H9 (cell line): ENCODE data around the gene CD84. TPM values are rescaled to one million over a fixed set of nuclear protein-coding genes. Genes with fewer than 3 reads are reported as not detected.

Experiments
- DNase-seq: peaks from one replicate; pipeline ENCODE4 v3.0.0-alpha.2; 2017
- H2AFZ ChIP-seq: one replicate; pipeline ENCODE4 v1.6.1; 2013; ENCODE audit warnings: mild to moderate bottlenecking, low read length, control low read depth, moderate library complexity
- H2AK5ac ChIP-seq: 2 replicates; pipeline ENCODE4 v1.6.1; 2013; ENCODE audit warnings: low read length, control low read depth, mixed read lengths; ENCODE audit not compliant: insufficient read length
- H2BK120ac ChIP-seq: one replicate; pipeline ENCODE4 v1.6.1; 2013; ENCODE audit warnings: low read depth, mild to moderate bottlenecking, low read length, control low read depth, inconsistent platforms; ENCODE audit not compliant: poor library complexity, severe bottlenecking
- H2BK12ac ChIP-seq: 2 replicates; pipeline ENCODE4 v1.6.1; 2013; ENCODE audit warnings: low read length, control low read depth, mixed read lengths, low read depth; ENCODE audit not compliant: insufficient read length
- H2BK15ac ChIP-seq: 2 replicates; pipeline ENCODE4 v1.6.1; 2013; ENCODE audit warnings: low read depth, low read length, control low read depth
- H2BK20ac ChIP-seq: one replicate; pipeline ENCODE4 v1.6.1; 2013; ENCODE audit warnings: low read depth, mild to moderate bottlenecking, low read length, control low read depth, inconsistent platforms; ENCODE audit not compliant: poor library complexity, severe bottlenecking
- H2BK5ac ChIP-seq: 2 replicates; pipeline ENCODE4 v1.6.1; 2013; ENCODE audit warnings: low read length, control low read depth, mixed read lengths; ENCODE audit not compliant: insufficient read length
- H3K14ac ChIP-seq: 2 replicates; pipeline ENCODE4 v1.6.1; 2013; ENCODE audit warnings: low read length, control low read depth; ENCODE audit not compliant: insufficient read depth
- H3K18ac ChIP-seq: 2 replicates; pipeline ENCODE4 v1.6.1; 2013; ENCODE audit warnings: low read depth, mild to moderate bottlenecking, mixed read lengths, low read length, control low read depth; ENCODE audit not compliant: insufficient read length
- H3K23ac ChIP-seq: 2 replicates; pipeline ENCODE4 v1.6.1; 2013; ENCODE audit warnings: low read length, control low read depth, mixed read lengths, low read depth; ENCODE audit not compliant: insufficient read length
- H3K23me2 ChIP-seq: 2 replicates; pipeline ENCODE4 v1.6.1; 2013; ENCODE audit warnings: low read depth, mild to moderate bottlenecking, mixed read lengths, low read length, control low read depth; ENCODE audit not compliant: insufficient read length, poor library complexity, severe bottlenecking
- H3K27ac ChIP-seq: 2 replicates; pipeline ENCODE4 v1.5.1; 2013; ENCODE audit warnings: low read length, control low read depth, mixed read lengths, low read depth; ENCODE audit not compliant: insufficient read length
- H3K27me3 ChIP-seq: 2 replicates; pipeline ENCODE4 v1.6.1; 2013; ENCODE audit warnings: low read length, control low read depth, inconsistent platforms; ENCODE audit not compliant: insufficient read depth
- H3K4ac ChIP-seq: 2 replicates; pipeline ENCODE4 v1.6.1; 2013; ENCODE audit warnings: low read depth, mild to moderate bottlenecking, control low read depth, inconsistent platforms, low read length, moderate library complexity
- H3K4me1 ChIP-seq: 2 replicates; pipeline ENCODE4 v1.6.1; 2013; ENCODE audit warnings: low read length, control low read depth, inconsistent platforms; ENCODE audit not compliant: insufficient read depth
- H3K4me2 ChIP-seq: 2 replicates; pipeline ENCODE4 v1.6.1; 2013; ENCODE audit warnings: low read length, control low read depth, mixed read lengths; ENCODE audit not compliant: insufficient read length, insufficient read depth
- H3K56ac ChIP-seq: 2 replicates; pipeline ENCODE4 v1.6.1; 2013; ENCODE audit warnings: low read depth, mild to moderate bottlenecking, mixed read lengths, low read length, control low read depth; ENCODE audit not compliant: insufficient read length
- H3K79me1 ChIP-seq: 2 replicates; pipeline ENCODE4 v1.6.1; 2013; ENCODE audit warnings: low read depth, mild to moderate bottlenecking, moderate library complexity, low read length, control low read depth, inconsistent platforms; ENCODE audit not compliant: insufficient read depth, poor library complexity, severe bottlenecking
- H3K79me2 ChIP-seq: 2 replicates; pipeline ENCODE4 v1.6.1; 2013; ENCODE audit warnings: low read length, control low read depth, inconsistent platforms; ENCODE audit not compliant: insufficient read depth
- H3K9ac ChIP-seq: 2 replicates; pipeline ENCODE4 v1.6.1; 2013; ENCODE audit warnings: low read length, control low read depth, mixed read lengths; ENCODE audit not compliant: insufficient read length; ENCODE audit errors: extremely low read depth
- H3K9me3 ChIP-seq: one replicate; pipeline ENCODE4 v1.6.1; 2013; ENCODE audit warnings: low read depth, low read length, inconsistent platforms; ENCODE audit not compliant: control insufficient read depth
- H3T11ph ChIP-seq: one replicate; pipeline ENCODE4 v1.6.1; 2013; ENCODE audit warnings: mild to moderate bottlenecking, low read length, control low read depth, inconsistent platforms
- H4K20me1 ChIP-seq: one replicate; pipeline ENCODE4 v1.6.1; 2013; ENCODE audit not compliant: control insufficient read depth, insufficient read length, insufficient read depth
- H4K5ac ChIP-seq: 2 replicates; pipeline ENCODE4 v1.6.1; 2013; ENCODE audit warnings: low read depth, mild to moderate bottlenecking, mixed read lengths, low read length, control low read depth; ENCODE audit not compliant: insufficient read length
- H4K8ac ChIP-seq: replicated peaks from 2 replicates; pipeline ENCODE4 v1.6.1; 2013; ENCODE audit warnings: low read length, control low read depth, mixed read lengths, low read depth; ENCODE audit not compliant: insufficient read length
- H4K91ac ChIP-seq: 2 replicates; pipeline ENCODE4 v1.6.1; 2013; ENCODE audit warnings: low read depth, mild to moderate bottlenecking, moderate library complexity, mixed read lengths, low read length, control low read depth; ENCODE audit not compliant: insufficient read length
- H3K27ac Mint-ChIP-seq, 3 experiments: 2 replicates in 2 of 3; 3 replicates in 1 of 3; pipeline ENCODE4 v1.8.0; 2020 to 2021; ENCODE audit warnings: mixed read lengths in 3 of 3, mild to moderate bottlenecking in 1 of 3, moderate library complexity in 1 of 3
- H3K27me3 Mint-ChIP-seq: 2 replicates; pipeline ENCODE4 v1.8.0; 2021; ENCODE audit warnings: low read depth, mild to moderate bottlenecking, moderate library complexity, mixed read lengths
- H3K36me3 Mint-ChIP-seq, 3 experiments: 2 replicates in 2 of 3; 3 replicates in 1 of 3; pipeline ENCODE4 v1.8.0; 2020 to 2021; ENCODE audit warnings: low read depth in 3 of 3, mixed read lengths in 3 of 3; ENCODE audit not compliant: insufficient read depth in 1 of 3
- H3K4me1 Mint-ChIP-seq, 2 experiments: 2 replicates each; pipeline ENCODE4 v1.8.0; 2020; ENCODE audit warnings: mixed read lengths in 2 of 2
- H3K4me3 Mint-ChIP-seq, 2 experiments: 2 replicates in 1 of 2; 3 replicates in 1 of 2; pipeline ENCODE4 v1.8.0; 2020 to 2021; ENCODE audit warnings: mild to moderate bottlenecking in 2 of 2, mixed read lengths in 2 of 2, moderate library complexity in 1 of 2
- H3K9me3 Mint-ChIP-seq, 2 experiments: 2 replicates in 1 of 2; 3 replicates in 1 of 2; pipeline ENCODE4 v1.8.0; 2020; ENCODE audit warnings: mild to moderate bottlenecking in 2 of 2, mixed read lengths in 2 of 2, moderate library complexity in 1 of 2
- WGBS: extraction: QIAGEN DNeasy Blood & Tissue Kit; methylation state at CpG from one replicate; pipeline ENCODE4 v1.1.7; 2013; ENCODE audit warnings: missing lambda C conversion rate, low lambda C conversion rate, mixed read lengths; ENCODE audit not compliant: insufficient read length; ENCODE audit errors: extremely low coverage; 5-methylcytosine and 5-hydroxymethylcytosine counted together
- total RNA-seq: library from RNA; stranded (reverse); gene quantifications from 2 replicates; pipeline ENCODE4 v1.2.1, GENCODE V29; 2021
- TF ChIP-seq, protein P1 (sequence below): fragments of 200-600 bp; sonication (generic); conservative IDR thresholded peaks from 3 replicates; pipeline ENCODE4 v1.8.0; 2021; ENCODE audit warnings: antibody characterized with exemption, mild to moderate bottlenecking

CD84 gene
- total RNA-seq, 1 experiment from 2014 or later = not detected

DNA sequence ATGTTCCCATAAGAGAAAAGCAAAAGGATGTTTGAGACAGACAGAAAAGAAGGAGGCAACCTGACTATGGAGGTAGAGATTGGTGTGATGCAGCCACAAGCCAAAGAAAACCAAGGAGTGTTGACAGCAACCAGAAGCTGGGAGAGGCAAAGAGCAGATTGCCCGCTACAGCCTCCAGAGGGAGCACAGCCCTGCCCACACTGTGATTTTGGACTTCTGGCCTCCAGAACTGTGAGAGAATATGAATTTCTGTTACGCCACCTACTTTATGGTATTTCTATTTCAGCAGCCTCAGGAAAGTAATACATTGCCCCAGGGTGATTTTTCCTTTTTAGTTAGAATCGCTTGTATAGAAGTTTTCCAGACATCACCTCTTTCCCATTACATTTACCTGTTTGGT, 84.7 kb downstream of the CD84 start:
- Histone ChIP-seq H2BK5ac (no peak overlapping the region), H3K23me2 (no peaks in the 10 kb centered on the region), H4K91ac (no peak overlapping the region), H2BK15ac (no peak overlapping the region), H2BK120ac (no peak overlapping the region), H3K79me1 (no peaks in the 10 kb centered on the region), H3K4ac (no peak overlapping the region), H3K27ac (no peak overlapping the region), H3K79me2 (no peaks in the 10 kb centered on the region), H3T11ph (no peak overlapping the region), H4K5ac (no peak overlapping the region), H3K4me1 (no peaks in the 10 kb centered on the region), H4K8ac (no peak overlapping the region), H3K56ac (no peak overlapping the region), H3K9ac (no peak overlapping the region), H2AFZ (no peak overlapping the region), H3K18ac (no peak overlapping the region), H2BK20ac (no peak overlapping the region), H4K20me1 (no peaks in the 10 kb centered on the region), H3K9me3 (no peaks in the 10 kb centered on the region), H3K14ac (no peak overlapping the region), H3K23ac (no peak overlapping the region), H3K27me3 (no peaks in the 10 kb centered on the region), H2BK12ac (no peak overlapping the region), H2AK5ac (no peak overlapping the region), H3K4me2 (no peak overlapping the region)
- peaks cover 1 to 9% (median 7%) of the 10 kb centered on the region in 3 experiments; a peak in 3 of 7 replicates for H3K36me3 Mint-ChIP-seq
- H3K4me1 Mint-ChIP-seq = peaks cover 9 to 12% of the 10 kb centered on the region in 2 experiments
- peaks cover 14% of the 10 kb centered on the region in 2 experiments for H3K9me3 Mint-ChIP-seq
- DNase-seq = peak; percentile 42
- no peak overlapping the region for H3K27ac Mint-ChIP-seq
- H3K27me3 Mint-ChIP-seq = no peaks in the 10 kb centered on the region; the same call in none of the 2 replicates
- H3K4me3 Mint-ChIP-seq = no peak overlapping the region
- no CpG with 5 or more reads among the region's 3 CpGs for WGBS
- TF ChIP-seq, protein P1, sequence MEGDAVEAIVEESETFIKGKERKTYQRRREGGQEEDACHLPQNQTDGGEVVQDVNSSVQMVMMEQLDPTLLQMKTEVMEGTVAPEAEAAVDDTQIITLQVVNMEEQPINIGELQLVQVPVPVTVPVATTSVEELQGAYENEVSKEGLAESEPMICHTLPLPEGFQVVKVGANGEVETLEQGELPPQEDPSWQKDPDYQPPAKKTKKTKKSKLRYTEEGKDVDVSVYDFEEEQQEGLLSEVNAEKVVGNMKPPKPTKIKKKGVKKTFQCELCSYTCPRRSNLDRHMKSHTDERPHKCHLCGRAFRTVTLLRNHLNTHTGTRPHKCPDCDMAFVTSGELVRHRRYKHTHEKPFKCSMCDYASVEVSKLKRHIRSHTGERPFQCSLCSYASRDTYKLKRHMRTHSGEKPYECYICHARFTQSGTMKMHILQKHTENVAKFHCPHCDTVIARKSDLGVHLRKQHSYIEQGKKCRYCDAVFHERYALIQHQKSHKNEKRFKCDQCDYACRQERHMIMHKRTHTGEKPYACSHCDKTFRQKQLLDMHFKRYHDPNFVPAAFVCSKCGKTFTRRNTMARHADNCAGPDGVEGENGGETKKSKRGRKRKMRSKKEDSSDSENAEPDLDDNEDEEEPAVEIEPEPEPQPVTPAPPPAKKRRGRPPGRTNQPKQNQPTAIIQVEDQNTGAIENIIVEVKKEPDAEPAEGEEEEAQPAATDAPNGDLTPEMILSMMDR = peak; percentile 62
